ENCODE results near the gene SPEG. TPM values are rescaled to one million over a fixed set of nuclear protein-coding genes. Genes with fewer than 3 reads are reported as not detected.

SPEG gene
- total and polyA plus RNA-seq, 2 of the 13 experiments (the other 11 are each of a cell fraction or from before 2014, with no cell fraction given), result 0.18 to 0.24 TPM

GRCh38 chr2:219543596-219544358 is 109.1 kb downstream of the SPEG start, which contains the start of the genes CHPF and TMEM198 (continued):
- TF ChIP-seq ZFYVE20 (CRISPR knock-in tag; IDR thresholded peaks at IDR 0.05; ENCODE audit: borderline replicate concordance, low read depth) (no peak), ZIK1 (CRISPR knock-in tag; IDR thresholded peaks at IDR 0.05; ENCODE audit: borderline replicate concordance, low read depth) (0 out of 2 replicates have a peak, but pooled peaks have one; percentile 53), PAF1 (CRISPR knock-in tag; IDR thresholded peaks at IDR 0.05) (no peak), FOXK2 (IDR thresholded peaks at IDR 0.05) (peak; percentile 49; the same call in 1 of the 2 replicates), SRF (IDR thresholded peaks at IDR 0.05; ENCODE audit: low read depth, low read length) (no peak), PHB2 (IDR thresholded peaks at IDR 0.05; ENCODE audit: partially characterized antibody) (no peak), TAF15 (IDR thresholded peaks at IDR 0.05; ENCODE audit: low read depth, low read length, poor library complexity, severe bottlenecking) (peak; percentile 91), SMARCC2 (IDR thresholded peaks at IDR 0.05) (no peak), ZNF879 (CRISPR knock-in tag; IDR thresholded peaks at IDR 0.05) (no peak; the same call in 1 of the 2 replicates), FOXC1 (CRISPR knock-in tag; IDR thresholded peaks at IDR 0.05; ENCODE audit: borderline replicate concordance) (no peak; the same call in 1 of the 2 replicates), ATF4 (CRISPR knock-in tag; IDR thresholded peaks at IDR 0.05) (no peak; a peak in 1 of 4 replicates), SCMH1 (CRISPR knock-in tag; IDR thresholded peaks at IDR 0.05; ENCODE audit: borderline replicate concordance) (no peak), ZNF230 (CRISPR knock-in tag; IDR thresholded peaks at IDR 0.05) (peak; percentile 54), ZFP37 (CRISPR knock-in tag; IDR thresholded peaks at IDR 0.05; ENCODE audit: borderline replicate concordance) (peak; percentile 95; the same call in 1 of the 2 replicates), NFYC (CRISPR knock-in tag; IDR thresholded peaks at IDR 0.05) (peak; percentile 81), NFE2L1 (CRISPR knock-in tag; IDR thresholded peaks at IDR 0.05; ENCODE audit: borderline replicate concordance) (no peak), CSRNP2 (CRISPR knock-in tag; conservative IDR thresholded peaks at IDR 0.05; ENCODE audit: low read depth) (no peak), ZNF496 (CRISPR knock-in tag; IDR thresholded peaks at IDR 0.05; ENCODE audit: insufficient replicate concordance) (no peak), ZXDC (CRISPR knock-in tag; IDR thresholded peaks at IDR 0.05) (peak; percentile 83), ZNF296 (CRISPR knock-in tag; conservative IDR thresholded peaks at IDR 0.05) (no peak; the same call in 1 of the 2 replicates), STAT6 (CRISPR knock-in tag; IDR thresholded peaks at IDR 0.05; ENCODE audit: borderline replicate concordance) (peak; percentile 76; the same call in 1 of the 2 replicates), MIXL1 (CRISPR knock-in tag; IDR thresholded peaks at IDR 0.05) (no peak)
